ENCODE measurements around the gene EVI5L.

- TF ChIP-seq ZFP3 (CRISPR knock-in tag; IDR thresholded peaks at IDR 0.05) (no peak), ARNTL (CRISPR knock-in tag; IDR thresholded peaks at IDR 0.05; ENCODE audit: borderline replicate concordance, low read depth) (no peak), ESRRG (CRISPR knock-in tag; IDR thresholded peaks at IDR 0.05) (no peak), TCF4 (CRISPR knock-in tag; IDR thresholded peaks at IDR 0.05; ENCODE audit: borderline replicate concordance) (no peak), TSHZ2 (CRISPR knock-in tag; IDR thresholded peaks at IDR 0.05) (no peak), ZC3H10 (CRISPR knock-in tag; IDR thresholded peaks at IDR 0.05) (no peak), OSR1 (CRISPR knock-in tag; IDR thresholded peaks at IDR 0.05) (no peak), ZNF565 (CRISPR knock-in tag; conservative IDR thresholded peaks at IDR 0.05; ENCODE audit: low read depth) (no peak), ZFP30 (CRISPR knock-in tag; IDR thresholded peaks at IDR 0.05) (no peak), RARB (CRISPR knock-in tag; IDR thresholded peaks at IDR 0.05) (no peak)
Measured at GRCh38 chr19:7842661-7843294, 12.8 kb downstream of the EVI5L start.
